SU-DHL-6 (cell line): ENCODE data around the gene ALDH1L2.

Experiments used
- CTCF ChIP-seq: fragments of 200-600 bp; sonication (generic); IDR thresholded peaks from one replicate; pipeline ENCODE4 v1.5.1; 2017; ENCODE audit warnings: antibody characterized with exemption, mild to moderate bottlenecking, low read length, moderate library complexity; ENCODE audit not compliant: insufficient read depth, poor library complexity, severe bottlenecking
- EZH2phosphoT487 ChIP-seq: fragments of 200-600 bp; sonication (generic), shearing (Covaris generic); conservative IDR thresholded peaks from 2 replicates; pipeline ENCODE4 v1.6.1; 2018; ENCODE audit warnings: mild to moderate bottlenecking, antibody characterized with exemption, low read length, moderate library complexity, mixed read lengths

DNA sequence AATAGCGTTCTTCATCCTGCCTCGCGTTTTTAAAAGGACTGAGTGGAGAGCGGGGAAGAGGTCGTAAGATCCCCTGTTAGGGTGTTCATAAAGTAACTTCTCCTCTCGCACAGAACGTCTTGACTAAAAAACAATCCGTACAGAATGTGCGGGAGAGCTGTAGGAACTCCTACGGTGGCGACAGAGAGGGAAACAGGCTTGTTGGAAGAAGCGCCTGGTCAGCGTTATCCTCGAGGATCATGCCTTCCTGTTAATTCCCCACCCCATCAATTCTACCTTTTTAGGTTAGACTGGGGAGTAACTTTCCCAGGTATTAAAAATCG lies 22.9 kb upstream of the ALDH1L2 start:
- TF ChIP-seq CTCF (no peak), EZH2phosphoT487 (no peak)
